Epithelial cell of esophagus (primary cell): ENCODE data around the gene LUZP1.

Experiments
- DNase-seq: peaks from one replicate; pipeline ENCODE4 v3.0.0; 2010; ENCODE audit warnings: low read depth
- H3K4me3 ChIP-seq: 2 replicates; pipeline ENCODE4 v1.5.1; 2011; ENCODE audit warnings: mild to moderate bottlenecking, low read length, control low read depth
- TF ChIP-seq, protein P1 (sequence below): IDR thresholded peaks from 2 replicates; pipeline ENCODE4 v1.5.1; 2011; ENCODE audit warnings: low read depth, mild to moderate bottlenecking, low read length, control low read depth, inconsistent platforms; ENCODE audit not compliant: insufficient read depth; ENCODE audit errors: missing control alignments

Gene LUZP1

DNA sequence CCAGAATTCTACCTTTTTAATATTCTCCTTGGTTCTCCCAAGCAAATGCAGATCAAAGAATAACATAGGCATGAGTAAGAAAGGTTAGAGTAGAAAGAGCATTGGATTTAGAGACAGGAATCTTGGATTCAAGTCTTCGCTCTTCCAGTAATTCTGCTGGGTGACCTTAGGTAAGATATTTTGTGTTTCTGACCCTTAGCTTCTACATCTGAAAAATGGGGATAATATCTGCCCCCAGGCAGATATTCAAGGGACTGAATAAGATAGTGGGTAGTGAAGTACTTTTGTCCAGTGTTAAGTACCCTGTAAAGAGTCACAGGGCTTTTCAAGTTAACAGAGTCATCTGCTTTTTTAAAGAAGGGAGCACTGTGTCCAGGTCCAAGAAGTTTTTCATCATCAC lies 78.6 kb downstream of the LUZP1 start:
- no peak overlapping the region for H3K4me3 ChIP-seq
- TF ChIP-seq, protein P1, sequence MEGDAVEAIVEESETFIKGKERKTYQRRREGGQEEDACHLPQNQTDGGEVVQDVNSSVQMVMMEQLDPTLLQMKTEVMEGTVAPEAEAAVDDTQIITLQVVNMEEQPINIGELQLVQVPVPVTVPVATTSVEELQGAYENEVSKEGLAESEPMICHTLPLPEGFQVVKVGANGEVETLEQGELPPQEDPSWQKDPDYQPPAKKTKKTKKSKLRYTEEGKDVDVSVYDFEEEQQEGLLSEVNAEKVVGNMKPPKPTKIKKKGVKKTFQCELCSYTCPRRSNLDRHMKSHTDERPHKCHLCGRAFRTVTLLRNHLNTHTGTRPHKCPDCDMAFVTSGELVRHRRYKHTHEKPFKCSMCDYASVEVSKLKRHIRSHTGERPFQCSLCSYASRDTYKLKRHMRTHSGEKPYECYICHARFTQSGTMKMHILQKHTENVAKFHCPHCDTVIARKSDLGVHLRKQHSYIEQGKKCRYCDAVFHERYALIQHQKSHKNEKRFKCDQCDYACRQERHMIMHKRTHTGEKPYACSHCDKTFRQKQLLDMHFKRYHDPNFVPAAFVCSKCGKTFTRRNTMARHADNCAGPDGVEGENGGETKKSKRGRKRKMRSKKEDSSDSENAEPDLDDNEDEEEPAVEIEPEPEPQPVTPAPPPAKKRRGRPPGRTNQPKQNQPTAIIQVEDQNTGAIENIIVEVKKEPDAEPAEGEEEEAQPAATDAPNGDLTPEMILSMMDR: no peak
- DNase-seq: no peak

DNA sequence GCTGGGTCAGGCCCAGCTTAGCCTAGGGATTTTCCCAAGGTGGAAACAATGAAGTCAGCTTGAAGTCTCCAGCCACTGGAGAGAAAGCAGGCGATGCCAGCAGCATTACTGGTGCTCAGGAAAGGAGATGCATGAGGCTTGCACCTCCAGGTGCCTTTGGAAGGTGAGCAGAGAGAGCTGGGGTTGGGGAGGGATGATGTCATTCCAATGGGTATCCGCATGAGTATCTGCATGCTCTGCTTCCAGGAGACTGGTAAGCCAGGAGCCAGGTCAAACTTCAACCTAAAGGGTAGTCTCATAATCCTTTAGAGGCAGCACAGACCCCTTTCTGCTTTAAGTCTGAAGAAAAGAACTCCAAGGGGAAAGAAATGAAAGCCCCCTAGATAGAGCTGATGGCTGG lies 80.6 kb downstream of the LUZP1 start:
- DNase-seq: no peak
- TF ChIP-seq, protein P1: no peak
- no peak overlapping the region for H3K4me3 ChIP-seq

DNA sequence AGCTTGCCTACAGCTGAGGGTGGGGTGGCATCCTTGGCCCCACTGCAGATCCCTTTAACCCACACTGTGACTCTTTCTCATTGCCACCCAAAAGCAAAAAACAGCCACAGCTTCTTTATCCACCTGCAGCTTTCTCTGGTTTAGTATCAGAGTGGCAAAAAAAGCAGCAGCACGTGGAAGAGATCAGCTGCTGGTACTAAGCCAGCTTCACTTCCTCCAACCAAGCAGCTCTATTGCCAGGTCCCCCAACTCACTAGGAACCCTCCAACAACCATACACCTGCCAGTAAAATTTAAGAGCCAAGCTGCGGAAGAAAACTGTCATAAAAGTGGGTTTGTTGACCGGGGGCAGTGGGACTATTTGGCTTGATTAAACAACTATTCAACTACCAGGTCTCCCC lies 83.0 kb downstream of the LUZP1 start:
- no peak overlapping the region for H3K4me3 ChIP-seq
- DNase-seq: no peak
- TF ChIP-seq, protein P1: no peak

DNA sequence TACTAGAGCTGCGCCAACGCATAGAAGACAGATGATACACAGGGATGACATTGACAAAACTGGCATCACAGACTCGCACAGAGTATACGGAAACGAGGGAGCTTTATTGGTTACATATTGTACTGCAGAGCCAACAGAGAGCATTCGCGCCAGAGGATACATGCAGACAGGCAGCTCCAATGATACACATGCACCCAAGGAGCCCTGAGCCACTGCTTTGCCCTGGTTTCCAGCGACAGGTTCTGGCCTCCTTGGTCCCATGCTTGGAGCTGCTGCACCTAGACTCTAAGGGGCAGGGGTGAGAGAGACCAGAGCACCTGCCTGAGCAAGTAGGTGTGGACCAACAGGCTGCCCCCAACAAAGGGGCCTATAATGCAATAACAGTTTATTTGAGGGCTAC lies 83.8 kb downstream of the LUZP1 start:
- no peak overlapping the region for H3K4me3 ChIP-seq

DNA sequence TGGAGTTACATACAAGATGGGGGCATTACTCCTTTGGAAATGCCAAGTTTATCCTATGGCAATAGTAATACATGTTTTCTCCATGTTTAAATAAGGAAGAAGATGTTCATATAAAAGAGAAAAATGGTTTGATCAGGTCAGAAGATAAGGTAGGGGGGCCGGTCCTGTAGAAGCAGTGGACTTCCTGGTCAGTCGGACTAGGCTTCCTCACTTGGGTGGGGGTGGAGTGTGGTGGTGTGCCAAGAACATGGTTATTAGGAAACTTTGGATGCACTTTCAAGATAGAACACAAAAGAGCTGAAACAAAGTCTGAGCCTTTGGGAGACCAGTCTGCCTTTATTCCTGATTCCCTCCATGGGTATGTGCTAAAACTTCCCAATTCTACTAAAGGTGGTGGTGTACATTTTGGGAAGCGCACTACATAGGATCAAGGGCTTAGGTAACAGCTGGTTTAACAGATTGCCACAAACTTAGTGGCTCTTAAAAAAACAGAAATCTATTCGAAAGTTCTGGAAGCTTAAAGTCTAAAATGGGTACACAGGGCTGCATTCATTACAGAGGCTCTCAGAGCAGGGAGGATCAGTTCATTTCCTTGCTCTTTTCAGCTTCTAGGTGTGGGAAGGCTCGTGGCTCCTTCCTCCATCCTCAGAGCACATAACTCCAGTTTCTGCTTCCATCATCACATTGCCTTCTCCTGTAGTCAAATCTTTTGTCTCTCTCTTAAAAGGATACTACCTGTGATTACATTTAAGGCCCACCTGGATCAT lies 84.8 kb downstream of the LUZP1 start:
- H3K4me3 ChIP-seq: no peak overlapping the region
- TF ChIP-seq, protein P1: no peak
- no peak for DNase-seq

More for the DNA sequence above, 83.8 kb downstream of the LUZP1 start:
- no peak for DNase-seq
- TF ChIP-seq, protein P1: no peak

DNA sequence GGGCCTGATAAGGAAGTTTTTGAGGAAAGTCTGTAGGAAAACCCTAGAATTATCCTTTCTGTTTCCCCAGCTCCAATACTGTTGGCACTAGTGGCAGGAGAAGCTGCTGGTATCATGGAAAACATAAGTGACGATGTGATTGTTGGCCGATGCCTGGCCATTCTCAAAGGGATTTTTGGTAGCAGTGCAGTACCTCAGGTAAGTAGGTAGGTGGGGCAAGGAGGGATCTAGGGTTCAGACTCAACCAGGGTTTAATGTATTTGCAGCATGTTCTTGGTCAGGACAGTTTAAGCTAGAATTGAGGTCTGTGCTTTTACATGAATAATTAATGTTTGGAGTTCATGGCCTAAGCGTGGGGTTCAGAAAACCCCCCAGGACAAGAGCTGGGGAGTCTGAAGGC lies 87.3 kb downstream of the LUZP1 start:
- no peak overlapping the region for H3K4me3 ChIP-seq
- peak; percentile 48 for DNase-seq
- TF ChIP-seq, protein P1: peak; percentile 63

DNA sequence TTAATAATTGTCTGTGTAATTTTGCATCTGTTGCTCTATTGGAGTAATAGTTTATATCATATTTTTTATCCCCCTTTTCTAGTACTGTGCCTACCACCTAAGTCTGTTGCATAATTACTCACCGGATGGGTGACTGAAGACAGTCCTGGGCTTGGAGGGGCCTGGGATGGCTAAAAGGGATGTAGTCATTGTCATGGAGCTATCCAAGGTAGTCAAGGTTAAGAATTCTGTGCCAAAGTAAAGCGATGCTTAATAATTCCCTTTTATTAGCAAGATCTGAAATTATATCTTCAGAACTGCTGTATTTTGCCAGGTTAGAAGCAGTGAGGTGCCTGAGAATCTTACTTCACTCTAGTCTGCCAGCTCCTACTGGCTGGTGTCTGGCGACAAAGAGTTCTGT lies 87.8 kb downstream of the LUZP1 start:
- H3K4me3 ChIP-seq: no peak overlapping the region
- no peak for DNase-seq
- TF ChIP-seq, protein P1: no peak
